Thyroid gland (tissue), 4 donors: ENCODE measurements around the gene GET4. TPM values are rescaled to one million over a fixed set of nuclear protein-coding genes. Genes with fewer than 3 reads are reported as not detected.

Experiments used
- DNase-seq, 2 donors: peaks; one replicate each; pipeline ENCODE4 v3.0.0-alpha.2; 2019
- H3K27ac ChIP-seq, 3 donors: fragments of 200-600 bp; sonication (generic); 1 replicate in 2 of 3; 2 replicates in 1 of 3; pipeline ENCODE4 v1.5.1; 2016 to 2019; ENCODE audit warnings: mild to moderate bottlenecking in 1 of 3, moderate library complexity in 1 of 3
- H3K27me3 ChIP-seq: fragments of 200-600 bp; sonication (generic); one replicate; pipeline ENCODE4 v1.5.1; 2019
- H3K36me3 ChIP-seq, 2 donors: fragments of 200-600 bp; sonication (generic); one replicate each; pipeline ENCODE4 v1.5.1; 2016 to 2019
- H3K4me1 ChIP-seq, 2 donors: fragments of 200-600 bp; sonication (generic); one replicate each; pipeline ENCODE4 v1.5.1; 2017 to 2019
- H3K4me3 ChIP-seq, 3 donors: fragments of 200-600 bp; sonication (generic); replicated peaks in 1 of 3; 1 replicate in 2 of 3; 2 replicates in 1 of 3; pipeline ENCODE4 v1.5.1; 2016; ENCODE audit warnings: mild to moderate bottlenecking in 1 of 3
- H3K9me3 ChIP-seq: fragments of 200-600 bp; sonication (generic); one replicate; pipeline ENCODE4 v1.5.1; 2017
- POLR2A ChIP-seq, 2 donors: fragments of 450-650 bp; IDR thresholded peaks; one replicate each; pipeline ENCODE4 v1.6.1; 2017; ENCODE audit warnings: antibody characterized with exemption in 2 of 2, mild to moderate bottlenecking in 2 of 2, moderate library complexity in 1 of 2
- WGBS, 2 donors: methylation state at CpG; one replicate each; pipeline ENCODE4 v1.1.5; 2017; 5-methylcytosine and 5-hydroxymethylcytosine counted together
- intact Hi-C: fragments of 100-400 bp; cut with DNase I; formaldehyde crosslinking; loops from one replicate; pipeline ENCODE4 v1.15.1; 2023
- total RNA-seq, 4 donors: library from RNA; depleted of rRNA; stranded (reverse); fragments of >200 nt; gene quantifications; one replicate each; pipeline ENCODE4 v1.2.3, GENCODE V29; 2016
- TF ChIP-seq, protein P1 (sequence below), 6 experiments: fragments of 200-600 bp in 3 of 6; fragments of 450-650 bp in 3 of 6; sonication (generic) in 3 of 6; IDR thresholded peaks; one replicate each; pipeline ENCODE4 v1.5.1; 2016 to 2019; ENCODE audit warnings: antibody characterized with exemption in 6 of 6, mild to moderate bottlenecking in 2 of 6, inconsistent platforms in 1 of 6, moderate library complexity in 1 of 6

The GET4 gene
- total RNA-seq, 4 donors from 2014 or later: 29.2 to 38.7 (median 34.3) TPM

DNA sequence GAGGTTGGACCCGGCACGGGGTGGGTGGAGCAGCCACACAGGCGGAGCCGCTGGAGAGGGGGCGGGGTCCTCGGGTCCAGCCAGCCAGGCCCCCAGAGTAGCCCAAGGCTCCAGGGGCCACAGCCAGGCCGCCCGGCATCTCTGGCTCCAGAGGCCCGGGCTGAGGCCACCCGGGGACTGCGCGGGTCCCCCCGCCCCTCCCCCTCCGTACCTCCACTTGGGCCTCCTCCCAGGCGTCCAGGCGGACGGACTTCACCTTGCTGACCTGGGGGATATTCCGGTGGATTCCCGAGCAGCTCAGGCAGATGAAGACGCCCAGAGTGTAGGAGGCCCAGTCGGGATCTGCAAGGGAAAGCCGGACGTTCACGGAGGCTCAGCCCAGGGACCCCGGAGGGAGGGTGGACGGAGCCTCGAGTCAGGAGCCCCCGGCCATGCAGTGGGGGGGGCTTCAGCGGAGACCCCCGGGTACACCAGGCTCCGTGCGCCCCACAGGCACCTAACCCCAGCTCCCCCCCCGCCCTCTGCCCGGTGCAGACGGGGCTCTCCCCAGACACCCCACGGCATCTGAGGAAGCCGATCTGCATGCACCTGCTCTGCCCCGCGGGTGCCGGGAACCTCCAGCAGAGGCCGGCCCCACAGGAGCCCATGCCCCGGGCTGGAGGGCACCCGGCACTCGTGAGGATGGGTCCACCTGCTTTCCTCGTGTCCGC, 59.0 kb downstream of the GET4 start:
- Histone ChIP-seq H3K9me3 (no peaks in the 10 kb centered on the region), H3K27me3 (no peaks in the 10 kb centered on the region), H3K4me1 (no peaks in the 10 kb centered on the region), H3K36me3 (no peaks in the 10 kb centered on the region), H3K27ac (no peak overlapping the region), H3K4me3 (no peak overlapping the region)
- intact Hi-C loops: no loop called here
- 84 to 94% methylated on average over 11 to 21 of the region's 46 CpGs for WGBS, 2 donors
- DNase-seq: no peak
- TF ChIP-seq, protein P1, sequence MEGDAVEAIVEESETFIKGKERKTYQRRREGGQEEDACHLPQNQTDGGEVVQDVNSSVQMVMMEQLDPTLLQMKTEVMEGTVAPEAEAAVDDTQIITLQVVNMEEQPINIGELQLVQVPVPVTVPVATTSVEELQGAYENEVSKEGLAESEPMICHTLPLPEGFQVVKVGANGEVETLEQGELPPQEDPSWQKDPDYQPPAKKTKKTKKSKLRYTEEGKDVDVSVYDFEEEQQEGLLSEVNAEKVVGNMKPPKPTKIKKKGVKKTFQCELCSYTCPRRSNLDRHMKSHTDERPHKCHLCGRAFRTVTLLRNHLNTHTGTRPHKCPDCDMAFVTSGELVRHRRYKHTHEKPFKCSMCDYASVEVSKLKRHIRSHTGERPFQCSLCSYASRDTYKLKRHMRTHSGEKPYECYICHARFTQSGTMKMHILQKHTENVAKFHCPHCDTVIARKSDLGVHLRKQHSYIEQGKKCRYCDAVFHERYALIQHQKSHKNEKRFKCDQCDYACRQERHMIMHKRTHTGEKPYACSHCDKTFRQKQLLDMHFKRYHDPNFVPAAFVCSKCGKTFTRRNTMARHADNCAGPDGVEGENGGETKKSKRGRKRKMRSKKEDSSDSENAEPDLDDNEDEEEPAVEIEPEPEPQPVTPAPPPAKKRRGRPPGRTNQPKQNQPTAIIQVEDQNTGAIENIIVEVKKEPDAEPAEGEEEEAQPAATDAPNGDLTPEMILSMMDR (IDR thresholded peaks at IDR 0.05): no peak
- no peak for TF ChIP-seq POLR2A (IDR thresholded peaks at IDR 0.05)

DNA sequence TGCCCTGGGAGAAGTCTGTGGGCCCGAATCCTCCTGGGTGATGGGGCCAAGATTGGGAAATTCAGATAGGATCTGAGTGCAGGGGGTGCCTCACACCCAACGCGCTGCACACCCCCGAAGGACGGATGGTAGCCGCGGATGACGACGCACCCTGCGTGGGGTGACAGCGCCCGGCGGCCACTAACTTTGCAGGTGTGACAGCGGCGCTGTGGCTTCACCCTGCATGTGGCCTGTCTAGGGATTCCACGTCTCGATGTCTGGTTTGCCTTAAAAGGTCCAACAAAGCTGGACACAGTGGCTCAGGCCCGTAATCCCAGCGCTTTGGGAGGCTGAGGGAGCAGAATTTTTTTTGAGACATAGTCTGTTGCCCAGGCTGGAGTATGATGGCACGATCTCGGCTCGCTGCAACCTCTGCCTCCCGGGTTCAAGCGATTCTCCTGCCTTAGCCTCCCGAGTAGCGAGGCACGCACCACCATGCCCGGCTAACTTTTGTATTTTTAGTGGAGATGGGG, 59.6 kb downstream of the GET4 start:
- DNase-seq: no peak
- 93 to 94% methylated on average over 25 to 27 of the region's 28 CpGs for WGBS, 2 donors
- no peaks in the 10 kb centered on the region for H3K9me3 ChIP-seq

DNA sequence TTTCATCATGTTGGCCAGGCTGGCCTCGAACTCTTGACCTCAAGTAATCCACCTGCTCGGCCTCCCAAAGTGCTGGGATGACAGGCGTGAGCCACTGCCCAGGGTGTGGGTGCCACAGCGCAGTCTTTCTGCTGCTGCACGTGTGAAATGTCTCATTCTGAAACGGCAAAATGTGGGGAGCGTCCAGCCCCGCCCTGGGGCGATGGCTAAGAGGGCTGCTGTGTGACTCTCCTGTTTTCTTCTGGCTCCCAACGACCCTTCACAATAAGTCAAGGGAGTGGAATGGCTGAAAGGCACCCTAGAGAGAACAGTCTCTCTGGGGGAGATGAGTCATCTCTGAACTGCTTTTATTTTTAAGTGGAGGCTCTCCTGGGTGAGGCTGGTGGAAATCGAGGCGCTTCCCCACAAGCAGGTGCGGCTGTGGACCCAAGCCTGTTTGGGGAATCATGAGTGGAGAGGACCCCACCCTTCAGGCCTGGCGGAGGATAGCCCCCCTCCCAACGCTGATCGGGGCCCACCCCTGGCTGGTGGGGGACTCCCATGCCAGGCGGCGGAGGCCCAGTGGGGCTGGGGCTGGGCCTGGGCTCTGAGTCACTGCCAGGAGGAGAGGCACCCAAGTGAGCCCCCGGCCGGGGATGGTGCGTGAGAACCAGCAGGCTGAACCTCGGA, 60.2 kb downstream of the GET4 start:
- Histone ChIP-seq H3K4me1 (no peaks in the 10 kb centered on the region), H3K27me3 (no peaks in the 10 kb centered on the region), H3K27ac (no peak overlapping the region), H3K36me3 (no peaks in the 10 kb centered on the region), H3K4me3 (no peak overlapping the region), H3K9me3 (no peaks in the 10 kb centered on the region)
- TF ChIP-seq, protein P1 (IDR thresholded peaks at IDR 0.05): no peak
- TF ChIP-seq POLR2A (IDR thresholded peaks at IDR 0.05): no peak
- intact Hi-C loops: no loop called here
- no peak for DNase-seq
- WGBS, 2 donors: 79 to 82% methylated on average over 9 to 16 of the region's 22 CpGs

More for the DNA sequence above, 59.6 kb downstream of the GET4 start:
- Histone ChIP-seq H3K4me3 (no peak overlapping the region), H3K27me3 (no peaks in the 10 kb centered on the region), H3K4me1 (no peaks in the 10 kb centered on the region), H3K36me3 (no peaks in the 10 kb centered on the region), H3K27ac (no peak overlapping the region)
- intact Hi-C loops: no loop called here
- TF ChIP-seq, protein P1 (IDR thresholded peaks at IDR 0.05): no peak
- TF ChIP-seq POLR2A (IDR thresholded peaks at IDR 0.05): no peak

DNA sequence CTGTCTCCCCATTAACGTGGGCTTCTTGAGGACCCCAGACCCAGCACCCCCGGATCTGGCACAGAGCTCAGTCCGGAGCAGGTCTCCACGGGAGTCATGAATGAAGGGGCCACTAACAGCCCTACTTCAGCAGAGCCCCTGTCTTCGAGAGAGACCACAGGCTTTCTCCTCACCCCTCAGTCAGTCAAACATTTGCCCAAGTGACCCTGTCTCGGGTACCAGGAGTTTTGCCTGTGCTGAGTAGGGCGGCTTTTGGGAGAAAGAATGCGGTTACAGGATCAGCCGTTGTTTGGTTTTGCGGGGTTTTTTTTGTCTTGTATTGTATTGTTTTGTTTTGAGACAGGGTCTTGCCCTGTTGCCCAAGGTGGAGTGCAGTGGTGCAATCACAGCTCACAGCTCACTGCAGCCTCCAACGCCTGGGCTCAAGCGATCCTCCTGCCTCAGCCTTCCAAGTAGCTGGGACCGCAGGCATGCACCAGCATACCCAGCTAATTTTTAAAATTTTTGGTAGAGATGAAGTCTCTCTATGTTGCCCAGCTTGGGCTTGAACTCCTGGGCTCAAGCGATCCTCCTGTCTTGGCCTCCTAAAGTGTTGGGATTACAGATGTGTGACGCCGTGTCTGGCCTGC, 61.6 kb downstream of the GET4 start:
- no peak for DNase-seq
- TF ChIP-seq, protein P1 (IDR thresholded peaks at IDR 0.05): no peak
- no peak for TF ChIP-seq POLR2A (IDR thresholded peaks at IDR 0.05)
- WGBS, 2 donors: 89 to 93% methylated on average over 12 to 15 of the region's 16 CpGs
- H3K27me3 ChIP-seq: no peaks in the 10 kb centered on the region
- H3K4me1 ChIP-seq: no peaks in the 10 kb centered on the region
- no peak overlapping the region for H3K27ac ChIP-seq
- intact Hi-C loops: no loop called here
- H3K4me3 ChIP-seq: no peak overlapping the region
- no peaks in the 10 kb centered on the region for H3K36me3 ChIP-seq
- H3K9me3 ChIP-seq: no peaks in the 10 kb centered on the region
